Keratinocyte (primary cell): ENCODE data around the gene TTLL5.

Source experiments
- CTCF ChIP-seq, 3 experiments: IDR thresholded peaks in 1 of 3; conservative IDR thresholded peaks in 1 of 3; optimal IDR thresholded peaks in 1 of 3; 2 replicates in 2 of 3; 3 replicates in 1 of 3; pipeline versions ENCODE3 to v1.5.1; 2011; ENCODE audit warnings: low read length in 3 of 3, mild to moderate bottlenecking in 3 of 3, moderate library complexity in 2 of 3, control low read depth in 1 of 3, inconsistent platforms in 1 of 3; ENCODE audit not compliant: insufficient read depth in 2 of 3; ENCODE audit errors: extremely low read depth in 1 of 3
- EZH2 ChIP-seq: IDR thresholded peaks from one replicate; pipeline ENCODE4 v1.6.1; 2012; ENCODE audit warnings: inconsistent platforms, mild to moderate bottlenecking, low read length, moderate library complexity

GRCh38 chr14:75831952-75832351 is 170.9 kb downstream of the TTLL5 start:
- TF ChIP-seq CTCF (optimal IDR thresholded peaks at IDR 0.05 in 1 of 3, IDR thresholded peaks at IDR 0.05 in 1 of 3, conservative IDR thresholded peaks at IDR 0.05 in 1 of 3; ENCODE audit: extremely low read depth in 1 of 3, insufficient read depth in 2 of 3, low read length in 3 of 3) (no peak), EZH2 (no peak)
